Osteoblast (primary cell): ENCODE results near the gene OCSTAMP. TPM values are rescaled to one million over a fixed set of nuclear protein-coding genes. Genes with fewer than 3 reads are reported as not detected.

Experiments
- DNase-seq: peaks from one replicate; pipeline ENCODE4 v3.0.0; 2011; ENCODE audit warnings: low spot score, mixed read lengths; ENCODE audit not compliant: insufficient read length; ENCODE audit errors: missing footprints
- H2AFZ ChIP-seq: 2 replicates; pipeline ENCODE4 v1.6.0; 2011; ENCODE audit warnings: mild to moderate bottlenecking, low read length
- H3K27ac ChIP-seq: 2 replicates; pipeline ENCODE4 v1.5.1; 2011; ENCODE audit warnings: mild to moderate bottlenecking, low read depth, low read length, moderate library complexity
- H3K27me3 ChIP-seq: 2 replicates; pipeline ENCODE4 v1.6.0; 2012; ENCODE audit warnings: mild to moderate bottlenecking, control low read depth, inconsistent platforms, low read length, moderate library complexity; ENCODE audit not compliant: insufficient read depth
- H3K36me3 ChIP-seq: 2 replicates; pipeline ENCODE4 v1.5.1; 2011; ENCODE audit warnings: mild to moderate bottlenecking, low read length, control low read depth, moderate library complexity; ENCODE audit not compliant: insufficient read depth
- H3K4me1 ChIP-seq: 2 replicates; pipeline ENCODE4 v1.5.1; 2011; ENCODE audit warnings: mild to moderate bottlenecking, low read length, control low read depth, moderate library complexity; ENCODE audit not compliant: insufficient read depth
- H3K4me2 ChIP-seq: 2 replicates; pipeline ENCODE4 v1.6.0; 2011; ENCODE audit warnings: mild to moderate bottlenecking, low read length; ENCODE audit not compliant: insufficient read depth
- H3K4me3 ChIP-seq: fragments of 200-600 bp; sonication (generic); 3 replicates; pipeline ENCODE4 v1.5.1; 2012; ENCODE audit warnings: mild to moderate bottlenecking, low read length, inconsistent platforms; ENCODE audit not compliant: insufficient read depth
- H3K79me2 ChIP-seq: 2 replicates; pipeline ENCODE4 v1.6.0; 2012; ENCODE audit warnings: mild to moderate bottlenecking, low read length, control low read depth, inconsistent platforms; ENCODE audit not compliant: insufficient read depth
- H3K9me3 ChIP-seq: 2 replicates; pipeline ENCODE4 v1.5.1; 2011; ENCODE audit warnings: low read depth, low read length, control low read depth
- H4K20me1 ChIP-seq: 2 replicates; pipeline ENCODE4 v1.6.0; 2012; ENCODE audit warnings: mild to moderate bottlenecking, low read length, control low read depth; ENCODE audit not compliant: insufficient read depth
- total RNA-seq: library from RNA; depleted of rRNA; stranded (reverse); fragments of >200 nt; gene quantifications from 2 replicates; pipeline ENCODE4 v1.2.3, GENCODE V29; 2012
- TF ChIP-seq, protein P1 (sequence below): IDR thresholded peaks from 2 replicates; pipeline ENCODE4 v1.5.1; 2011; ENCODE audit warnings: mild to moderate bottlenecking, low read depth, low read length, moderate library complexity; ENCODE audit errors: extremely low read depth

Gene OCSTAMP
- total RNA-seq, 1 donor = not detected

DNA sequence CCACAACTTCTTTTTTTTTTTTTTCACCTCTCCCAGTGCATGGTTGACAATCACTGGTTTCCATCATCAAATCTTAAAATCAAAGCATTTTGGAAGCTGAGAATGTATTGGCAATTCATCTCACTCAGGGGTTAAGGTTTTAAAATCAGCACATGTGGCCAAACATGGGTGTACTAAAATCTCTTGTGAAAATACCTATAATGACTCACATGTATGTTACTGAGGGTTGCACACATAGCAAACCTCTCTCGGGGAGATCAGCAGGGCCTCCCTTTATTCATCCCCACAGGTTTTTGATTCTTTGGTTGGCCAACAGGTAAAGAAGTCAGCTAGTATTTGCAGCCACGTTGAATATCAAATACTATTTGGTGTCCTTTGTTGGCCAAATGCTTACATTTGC, 44.3 kb upstream of the OCSTAMP start:
- no peaks in the 10 kb centered on the region for H3K27me3 ChIP-seq
- no peak for DNase-seq
- no peak overlapping the region for H3K27ac ChIP-seq
- H3K4me3 ChIP-seq = no peak overlapping the region
- H4K20me1 ChIP-seq = no peaks in the 10 kb centered on the region
- no peaks in the 10 kb centered on the region for H3K36me3 ChIP-seq
- H2AFZ ChIP-seq = no peak overlapping the region
- TF ChIP-seq, protein P1, sequence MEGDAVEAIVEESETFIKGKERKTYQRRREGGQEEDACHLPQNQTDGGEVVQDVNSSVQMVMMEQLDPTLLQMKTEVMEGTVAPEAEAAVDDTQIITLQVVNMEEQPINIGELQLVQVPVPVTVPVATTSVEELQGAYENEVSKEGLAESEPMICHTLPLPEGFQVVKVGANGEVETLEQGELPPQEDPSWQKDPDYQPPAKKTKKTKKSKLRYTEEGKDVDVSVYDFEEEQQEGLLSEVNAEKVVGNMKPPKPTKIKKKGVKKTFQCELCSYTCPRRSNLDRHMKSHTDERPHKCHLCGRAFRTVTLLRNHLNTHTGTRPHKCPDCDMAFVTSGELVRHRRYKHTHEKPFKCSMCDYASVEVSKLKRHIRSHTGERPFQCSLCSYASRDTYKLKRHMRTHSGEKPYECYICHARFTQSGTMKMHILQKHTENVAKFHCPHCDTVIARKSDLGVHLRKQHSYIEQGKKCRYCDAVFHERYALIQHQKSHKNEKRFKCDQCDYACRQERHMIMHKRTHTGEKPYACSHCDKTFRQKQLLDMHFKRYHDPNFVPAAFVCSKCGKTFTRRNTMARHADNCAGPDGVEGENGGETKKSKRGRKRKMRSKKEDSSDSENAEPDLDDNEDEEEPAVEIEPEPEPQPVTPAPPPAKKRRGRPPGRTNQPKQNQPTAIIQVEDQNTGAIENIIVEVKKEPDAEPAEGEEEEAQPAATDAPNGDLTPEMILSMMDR = no peak
- no peaks in the 10 kb centered on the region for H3K9me3 ChIP-seq
- H3K4me2 ChIP-seq = no peak overlapping the region
- no peaks in the 10 kb centered on the region for H3K79me2 ChIP-seq
- no peaks in the 10 kb centered on the region for H3K4me1 ChIP-seq

DNA sequence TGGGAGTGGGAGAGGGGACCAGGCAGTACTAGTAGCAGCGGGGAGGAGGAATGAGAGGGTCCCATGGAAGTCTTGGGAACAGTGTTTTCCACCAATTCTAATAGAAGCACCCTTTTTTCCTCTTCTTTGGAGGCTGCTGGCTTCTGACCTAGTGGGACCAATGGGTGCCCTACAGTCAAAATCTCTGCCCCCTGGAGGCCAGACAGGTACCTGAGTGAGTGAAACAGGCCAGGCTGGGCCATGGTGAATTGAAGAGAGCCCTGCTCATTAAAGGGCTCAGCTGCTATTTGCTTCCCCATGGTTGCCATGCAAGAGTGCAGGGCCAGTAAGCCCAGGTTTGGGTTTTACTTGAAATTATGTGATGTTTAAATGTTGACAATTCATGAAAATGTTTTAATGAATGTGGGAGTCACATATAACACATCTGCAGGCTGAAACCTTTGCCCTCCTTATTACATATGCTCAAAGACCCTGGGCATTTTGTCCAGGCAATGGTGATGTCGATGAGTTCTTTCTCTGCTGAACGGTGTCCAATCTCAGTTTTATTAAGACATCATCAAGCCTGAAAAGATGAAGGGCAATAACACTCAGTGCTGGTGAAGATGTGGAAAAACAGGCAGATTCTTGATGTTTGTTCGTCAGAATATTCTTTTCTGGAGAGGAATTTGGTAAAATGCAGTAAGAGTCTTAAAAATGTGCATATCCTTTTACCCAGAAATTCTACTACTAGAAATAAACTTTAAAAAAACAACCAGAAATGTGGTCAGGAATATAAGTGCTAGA, 42.3 kb upstream of the OCSTAMP start:
- Histone ChIP-seq H3K4me2 (no peak overlapping the region), H3K27me3 (no peaks in the 10 kb centered on the region), H3K4me3 (no peak overlapping the region), H3K36me3 (no peaks in the 10 kb centered on the region), H3K79me2 (no peaks in the 10 kb centered on the region), H3K27ac (no peak overlapping the region), H4K20me1 (no peaks in the 10 kb centered on the region), H3K9me3 (no peaks in the 10 kb centered on the region), H3K4me1 (no peaks in the 10 kb centered on the region), H2AFZ (no peak overlapping the region)
- TF ChIP-seq, protein P1 = peak; percentile 17
- peak; percentile 6 for DNase-seq

DNA sequence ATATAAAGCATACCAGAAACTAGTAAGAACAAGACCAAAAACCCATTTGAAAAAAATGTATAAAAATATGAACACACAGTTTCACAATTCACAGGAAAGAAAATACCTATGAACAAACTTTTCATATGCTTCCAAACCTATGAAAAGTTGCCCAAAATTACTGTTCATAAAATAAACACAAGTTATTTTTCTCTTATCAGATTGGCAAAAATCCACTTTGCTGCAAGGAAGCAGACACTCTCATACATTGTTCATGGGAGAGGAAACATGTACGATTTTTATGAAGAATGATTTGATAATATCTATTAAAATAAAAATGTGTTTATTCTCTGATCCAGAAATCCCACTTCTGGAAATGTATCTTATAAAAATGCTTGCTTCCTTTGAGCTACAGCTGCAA, 40.0 kb upstream of the OCSTAMP start:
- Histone ChIP-seq H4K20me1 (no peaks in the 10 kb centered on the region), H3K4me1 (no peaks in the 10 kb centered on the region), H3K9me3 (no peaks in the 10 kb centered on the region), H3K79me2 (no peaks in the 10 kb centered on the region), H3K27me3 (no peaks in the 10 kb centered on the region), H3K27ac (no peak overlapping the region), H3K4me2 (no peak overlapping the region), H2AFZ (no peak overlapping the region), H3K36me3 (no peaks in the 10 kb centered on the region), H3K4me3 (no peak overlapping the region)
- no peak for DNase-seq
- TF ChIP-seq, protein P1 = no peak

DNA sequence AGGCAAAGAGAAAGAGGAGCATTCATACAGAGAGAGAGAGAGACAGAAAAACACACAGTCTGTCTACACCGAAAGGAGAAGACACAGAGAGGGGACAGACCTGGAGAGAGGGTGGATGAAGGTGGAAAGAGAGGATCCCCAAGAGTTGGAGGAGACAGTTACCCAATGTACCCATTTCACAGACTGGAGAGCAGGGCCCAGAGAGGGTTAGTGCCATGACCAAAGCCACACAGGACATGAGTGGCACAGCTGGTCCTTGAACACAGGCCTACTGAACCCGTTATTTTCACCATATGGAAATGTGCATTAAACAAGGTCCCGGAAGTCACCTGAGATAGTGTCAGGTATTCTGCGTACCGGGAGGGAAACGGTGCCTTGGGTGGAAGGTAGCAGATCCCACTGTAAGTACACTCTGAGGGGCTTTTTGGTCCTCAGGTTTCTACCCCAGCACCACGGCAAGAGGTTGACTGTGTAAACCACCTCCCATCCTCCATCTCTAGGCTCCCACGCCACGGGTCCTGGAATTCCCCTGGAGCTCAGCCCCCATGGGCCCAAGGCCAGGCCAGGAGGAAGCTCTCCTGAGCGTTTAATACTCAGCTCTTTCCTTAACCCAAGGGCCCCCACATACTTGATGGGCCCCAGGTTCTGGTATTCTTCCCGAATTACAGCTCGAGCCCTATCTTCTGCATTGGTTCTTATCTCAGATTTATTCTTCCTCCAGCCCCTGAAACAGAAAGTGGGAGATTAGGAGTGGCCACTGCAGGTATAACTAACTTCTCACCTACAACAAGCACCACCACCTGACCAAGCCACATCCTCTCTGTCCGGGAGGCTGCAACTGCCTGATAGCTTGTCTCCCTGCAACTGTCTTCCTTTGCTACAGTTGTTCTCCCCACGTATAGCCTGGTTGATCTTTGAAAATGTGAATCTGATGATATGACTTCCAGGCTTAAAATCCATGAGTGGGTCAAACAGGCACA, 38.4 kb upstream of the OCSTAMP start:
- DNase-seq = no peak
- Histone ChIP-seq H3K4me1 (no peaks in the 10 kb centered on the region), H3K4me2 (no peak overlapping the region), H3K27me3 (no peaks in the 10 kb centered on the region), H3K79me2 (no peaks in the 10 kb centered on the region), H4K20me1 (no peaks in the 10 kb centered on the region), H2AFZ (no peak overlapping the region), H3K27ac (no peak overlapping the region), H3K36me3 (no peaks in the 10 kb centered on the region), H3K4me3 (no peak overlapping the region), H3K9me3 (no peaks in the 10 kb centered on the region)
- TF ChIP-seq, protein P1 = no peak
